Measurements from ENCODE around the gene NOL11. TPM values are rescaled to one million over a fixed set of nuclear protein-coding genes. Genes with fewer than 3 reads are reported as not detected.

Gene NOL11
- total and polyA plus RNA-seq, 4 donors: 6.1 to 32.0 (median 22.4) TPM

DNA sequence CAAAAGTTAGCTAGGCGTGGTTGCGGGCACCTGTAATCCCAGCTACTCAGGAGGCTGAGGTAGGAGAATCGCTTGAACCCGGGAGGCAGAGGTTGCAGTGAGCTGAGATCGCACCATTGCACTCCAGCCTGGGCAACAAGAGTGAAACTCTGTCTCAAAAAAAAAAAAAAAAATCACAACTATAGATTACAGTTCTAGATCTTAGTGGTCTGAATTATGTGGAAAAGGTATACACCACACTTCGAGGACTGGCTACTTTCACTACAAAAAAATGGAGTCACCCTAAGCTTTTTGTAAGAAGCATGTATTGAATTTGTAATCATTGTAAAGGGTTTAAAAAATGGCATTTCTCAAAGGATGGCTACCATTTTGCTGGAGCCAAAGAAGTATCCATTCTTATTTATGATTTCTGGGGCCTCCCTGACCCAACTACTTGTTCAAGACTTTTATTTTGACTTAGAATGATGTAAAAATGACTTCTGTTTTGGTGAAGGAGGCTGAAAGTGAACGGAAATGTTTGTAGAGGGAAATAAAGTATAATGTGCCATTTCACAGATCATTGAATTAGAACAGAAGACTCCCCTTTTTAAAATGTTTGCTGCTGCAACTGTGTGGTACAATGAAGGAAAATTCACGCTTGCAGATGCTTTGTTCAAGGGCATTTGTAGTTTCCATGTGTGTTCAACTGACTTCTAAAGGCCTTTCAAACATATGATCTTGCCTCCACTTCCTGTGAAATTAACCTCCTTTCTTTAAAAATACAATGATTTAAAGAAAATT is 37.1 kb upstream of the NOL11 start:
- ATAC-seq (ENCODE audit: low FRiP score) (no peak), DNase-seq (no peak)
- Histone ChIP-seq H3K9me3 (ENCODE audit: control insufficient read depth, low read length) (no peaks in the 10 kb centered on the region), H3K4me3 (ENCODE audit: low read length in 2 of 2) (no peak overlapping the region), H3K27me3 (ENCODE audit: control insufficient read depth in 1 of 2, insufficient read depth in 2 of 2, low read length in 1 of 2) (no peaks in the 10 kb centered on the region), H3K4me1 (ENCODE audit: control insufficient read depth in 1 of 2, insufficient read depth in 2 of 2, low read length in 2 of 2) (no peaks in the 10 kb centered on the region), H3K36me3 (ENCODE audit: control insufficient read depth in 1 of 2, insufficient read depth in 2 of 2, low read length in 1 of 2) (no peaks in the 10 kb centered on the region), H3K27ac (ENCODE audit: low read depth in 1 of 2, low read length in 2 of 2) (no peak overlapping the region)
- intact Hi-C loops (cut with DNase I): no loop called here
- 94 to 97% methylated on average over 7 to 8 of the region's 8 CpGs for WGBS, 2 donors

DNA sequence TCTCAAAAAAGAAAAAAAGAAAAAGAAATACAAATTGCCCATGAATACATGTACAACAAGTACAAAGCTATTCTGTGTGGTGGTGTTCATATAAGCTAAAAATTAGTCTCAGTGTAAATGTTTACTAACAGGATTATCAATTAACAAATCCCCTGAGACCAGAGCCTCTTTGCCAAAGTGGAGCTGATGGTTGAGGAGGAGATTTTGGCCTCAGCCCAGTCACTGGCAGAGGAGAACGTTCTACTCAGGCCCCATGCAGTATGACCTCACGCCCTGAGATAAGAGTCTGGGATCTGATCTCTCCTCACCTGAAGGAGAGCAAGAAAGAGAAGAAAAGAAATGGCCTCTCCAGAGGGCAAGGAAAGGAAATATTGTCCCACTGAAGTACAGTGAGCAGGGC is 35.5 kb upstream of the NOL11 start:
- 52 to 57% methylated on average over 2 of the region's 2 CpGs for WGBS, 2 donors
- ATAC-seq (ENCODE audit: low FRiP score) (no peak), DNase-seq (no peak)
- Histone ChIP-seq H3K27me3 (ENCODE audit: control insufficient read depth in 1 of 2, insufficient read depth in 2 of 2, low read length in 1 of 2) (no peaks in the 10 kb centered on the region), H3K36me3 (ENCODE audit: control insufficient read depth in 1 of 2, insufficient read depth in 2 of 2, low read length in 1 of 2) (no peaks in the 10 kb centered on the region), H3K4me3 (ENCODE audit: low read length in 2 of 2) (no peak overlapping the region), H3K27ac (ENCODE audit: low read depth in 1 of 2, low read length in 2 of 2) (no peak overlapping the region), H3K9me3 (ENCODE audit: control insufficient read depth, low read length) (no peaks in the 10 kb centered on the region), H3K4me1 (ENCODE audit: control insufficient read depth in 1 of 2, insufficient read depth in 2 of 2, low read length in 2 of 2) (no peaks in the 10 kb centered on the region)
- intact Hi-C loops (cut with DNase I): no loop called here

DNA sequence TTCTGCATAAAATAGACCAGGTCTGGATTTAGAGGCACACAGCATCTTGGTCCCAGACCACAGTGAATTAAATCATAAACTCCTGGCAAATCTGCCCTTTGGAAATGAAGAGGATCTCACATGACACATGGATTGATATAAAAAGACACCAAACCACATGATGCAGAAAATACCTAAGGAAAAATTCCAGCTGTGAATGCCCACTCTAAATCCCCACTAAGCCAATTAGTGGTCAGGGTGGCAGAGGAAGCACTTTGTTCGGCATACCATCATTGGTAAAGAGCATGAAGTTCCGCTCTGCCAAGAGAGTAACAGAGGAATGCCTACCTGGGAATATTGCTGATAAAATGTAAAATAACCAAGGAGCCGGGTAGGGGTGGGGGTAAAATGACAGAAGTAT is 32.4 kb upstream of the NOL11 start:
- no peaks in the 10 kb centered on the region for H3K27me3 ChIP-seq (ENCODE audit: control insufficient read depth in 1 of 2, insufficient read depth in 2 of 2, low read length in 1 of 2)
- no peak overlapping the region for H3K4me3 ChIP-seq (ENCODE audit: low read length in 2 of 2)
- H3K27ac ChIP-seq (ENCODE audit: low read depth in 1 of 2, low read length in 2 of 2): no peak overlapping the region
- H3K9me3 ChIP-seq (ENCODE audit: control insufficient read depth, low read length): no peaks in the 10 kb centered on the region
- H3K36me3 ChIP-seq (ENCODE audit: control insufficient read depth in 1 of 2, insufficient read depth in 2 of 2, low read length in 1 of 2): no peaks in the 10 kb centered on the region
- ATAC-seq (ENCODE audit: low FRiP score) (no peak), DNase-seq (no peak)
- peaks cover 0 to 2% of the 10 kb centered on the region in 2 donors for H3K4me1 ChIP-seq (ENCODE audit: control insufficient read depth in 1 of 2, insufficient read depth in 2 of 2, low read length in 2 of 2)
- 93 to 96% methylated on average over 3 of the region's 3 CpGs for WGBS, 2 donors
- intact Hi-C loops (cut with DNase I): loop anchor here in 1 of 2 donors (5.0 kb wide), 1 partner anchor 308 kb away; the partner anchor contains the start of gene PITPNC1

DNA sequence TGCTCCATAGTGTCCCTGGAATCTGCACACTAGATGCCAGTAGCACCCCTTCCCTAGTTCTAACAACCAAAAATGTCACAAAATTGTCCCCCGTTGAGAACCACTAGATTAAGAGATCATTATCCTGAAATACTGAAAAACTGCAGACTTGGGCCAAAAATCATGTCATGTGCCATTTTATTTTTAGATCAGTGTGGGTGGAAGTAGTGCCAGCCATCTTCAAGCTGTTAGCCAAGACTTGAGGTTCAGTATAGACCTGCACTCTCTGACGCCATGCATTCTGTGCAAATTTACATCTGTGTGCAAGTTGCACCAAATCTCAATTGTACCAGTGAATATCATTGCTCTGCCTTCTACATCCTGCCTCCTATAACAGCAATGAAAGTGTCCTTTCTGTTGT is 31.5 kb upstream of the NOL11 start:
- H3K27me3 ChIP-seq (ENCODE audit: control insufficient read depth in 1 of 2, insufficient read depth in 2 of 2, low read length in 1 of 2): no peaks in the 10 kb centered on the region
- DNase-seq (no peak), ATAC-seq (ENCODE audit: low FRiP score) (no peak)
- intact Hi-C loops (cut with DNase I): loop anchor here in 1 of 2 donors (5.0 kb wide), 1 partner anchor 309 kb away; the partner anchor contains the start of gene PITPNC1
- 7 to 8% methylated on average over 2 of the region's 2 CpGs for WGBS, 2 donors
- H3K9me3 ChIP-seq (ENCODE audit: control insufficient read depth, low read length): no peaks in the 10 kb centered on the region
- H3K4me1 ChIP-seq (ENCODE audit: control insufficient read depth in 1 of 2, insufficient read depth in 2 of 2, low read length in 2 of 2): peaks cover 0 to 2% of the 10 kb centered on the region in 2 donors
- no peak overlapping the region for H3K4me3 ChIP-seq (ENCODE audit: low read length in 2 of 2)
- no peak overlapping the region for H3K27ac ChIP-seq (ENCODE audit: low read depth in 1 of 2, low read length in 2 of 2)
- no peaks in the 10 kb centered on the region for H3K36me3 ChIP-seq (ENCODE audit: control insufficient read depth in 1 of 2, insufficient read depth in 2 of 2, low read length in 1 of 2)

DNA sequence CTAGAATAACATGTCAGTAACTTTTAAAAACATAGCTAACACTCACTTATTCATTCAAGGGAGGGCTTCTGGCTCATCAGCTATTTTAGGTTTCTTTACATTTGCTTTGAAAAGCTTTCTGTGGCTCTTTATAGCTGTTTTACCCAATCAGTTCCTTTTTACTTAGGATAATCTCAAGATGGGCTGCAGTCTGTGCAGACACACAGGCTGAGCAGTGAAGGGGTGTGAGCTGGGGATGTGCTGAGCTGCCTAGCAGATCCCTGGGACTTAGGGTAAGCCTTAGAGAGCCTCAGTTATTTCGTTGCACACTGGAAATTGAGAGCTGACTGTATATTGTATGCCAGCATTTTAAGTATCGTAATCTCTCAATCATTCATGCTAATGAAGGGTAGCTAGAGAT is 30.2 kb upstream of the NOL11 start:
- Histone ChIP-seq H3K9me3 (ENCODE audit: control insufficient read depth, low read length) (no peaks in the 10 kb centered on the region), H3K36me3 (ENCODE audit: control insufficient read depth in 1 of 2, insufficient read depth in 2 of 2, low read length in 1 of 2) (no peaks in the 10 kb centered on the region), H3K4me1 (ENCODE audit: control insufficient read depth in 1 of 2, insufficient read depth in 2 of 2, low read length in 2 of 2) (peaks cover 0 to 2% of the 10 kb centered on the region in 2 donors), H3K4me3 (ENCODE audit: low read length in 2 of 2) (no peak overlapping the region), H3K27me3 (ENCODE audit: control insufficient read depth in 1 of 2, insufficient read depth in 2 of 2, low read length in 1 of 2) (no peaks in the 10 kb centered on the region), H3K27ac (ENCODE audit: low read depth in 1 of 2, low read length in 2 of 2) (no peak overlapping the region)
- DNase-seq (no peak), ATAC-seq (ENCODE audit: low FRiP score) (no peak)
- 89 to 94% methylated on average over 2 of the region's 2 CpGs for WGBS, 2 donors
- intact Hi-C loops (cut with DNase I): loop anchor here in 1 of 2 donors (5.0 kb wide), 1 partner anchor 310 kb away; the partner anchor contains the start of gene PITPNC1

DNA sequence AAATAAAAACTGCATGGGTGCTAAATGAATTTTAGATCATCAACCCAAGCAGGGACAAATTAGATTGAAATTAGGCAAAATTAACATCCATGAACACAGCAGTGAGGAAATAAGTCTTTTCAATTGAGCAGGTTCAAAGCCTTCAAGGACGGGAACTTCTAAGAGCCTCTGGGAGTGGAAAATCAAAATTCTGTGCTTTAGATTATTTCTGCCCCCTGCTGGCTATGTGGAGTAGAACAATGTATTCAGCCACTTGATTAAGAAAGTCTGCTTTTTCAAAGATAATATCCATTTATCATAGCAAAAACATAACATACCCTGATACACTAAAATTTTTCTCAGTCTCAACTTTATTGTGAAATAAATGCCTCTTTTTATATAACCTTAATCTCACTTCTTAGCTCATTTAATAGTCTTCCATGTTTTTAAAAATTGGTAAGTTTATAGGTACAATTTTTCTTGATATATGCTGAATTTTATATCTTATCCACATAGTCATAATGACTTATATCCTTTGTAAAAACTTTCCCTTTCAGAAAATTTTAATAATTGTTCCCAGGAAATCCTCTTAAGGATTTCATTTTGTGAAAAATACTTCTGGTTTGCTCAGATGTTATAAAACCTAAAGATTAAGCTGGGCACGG is 28.1 kb upstream of the NOL11 start:
- intact Hi-C loops (cut with DNase I): loop anchor here (2.0 to 5.0 kb wide), 2 partner anchors 312 to 313 kb away; partner anchors contain the start of gene PITPNC1 (in 2 of the 2)
- no peaks in the 10 kb centered on the region for H3K9me3 ChIP-seq (ENCODE audit: control insufficient read depth, low read length)
- no peak overlapping the region for H3K4me3 ChIP-seq (ENCODE audit: low read length in 2 of 2)
- ATAC-seq (ENCODE audit: low FRiP score) (peak; percentile 76), DNase-seq (no peak)
- no peaks in the 10 kb centered on the region for H3K27me3 ChIP-seq (ENCODE audit: control insufficient read depth in 1 of 2, insufficient read depth in 2 of 2, low read length in 1 of 2)
- no peaks in the 10 kb centered on the region for H3K36me3 ChIP-seq (ENCODE audit: control insufficient read depth in 1 of 2, insufficient read depth in 2 of 2, low read length in 1 of 2)
- H3K27ac ChIP-seq (ENCODE audit: low read depth in 1 of 2, low read length in 2 of 2): no peak overlapping the region
- 38 to 41% methylated on average over 2 of the region's 2 CpGs for WGBS, 2 donors
- peaks cover 0 to 2% of the 10 kb centered on the region in 2 donors for H3K4me1 ChIP-seq (ENCODE audit: control insufficient read depth in 1 of 2, insufficient read depth in 2 of 2, low read length in 2 of 2)

DNA sequence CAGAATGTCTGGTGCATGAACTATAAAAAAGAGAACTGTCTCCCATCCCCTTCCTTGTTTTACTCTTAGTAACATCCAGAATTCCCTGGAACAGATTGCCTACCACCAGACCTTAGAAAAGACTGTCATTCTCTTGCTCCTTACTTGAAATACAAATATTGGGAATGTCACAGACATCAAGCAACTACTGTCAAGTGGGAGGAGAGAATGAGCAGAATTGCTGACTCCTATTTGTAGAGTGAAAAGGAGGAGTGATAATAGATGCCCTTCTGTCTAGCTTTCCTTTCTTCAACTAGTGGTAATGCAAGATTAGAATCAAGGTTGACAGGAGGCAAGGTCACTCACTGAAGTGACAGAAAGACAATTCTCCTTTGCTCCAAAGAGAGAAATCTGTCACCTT is 23.9 kb upstream of the NOL11 start:
- no peak overlapping the region for H3K4me3 ChIP-seq (ENCODE audit: low read length in 2 of 2)
- H3K36me3 ChIP-seq (ENCODE audit: control insufficient read depth in 1 of 2, insufficient read depth in 2 of 2, low read length in 1 of 2): no peaks in the 10 kb centered on the region
- peaks cover 0 to 2% of the 10 kb centered on the region in 2 donors for H3K27me3 ChIP-seq (ENCODE audit: control insufficient read depth in 1 of 2, insufficient read depth in 2 of 2, low read length in 1 of 2)
- ATAC-seq (ENCODE audit: low FRiP score) (no peak), DNase-seq (no peak)
- H3K4me1 ChIP-seq (ENCODE audit: control insufficient read depth in 1 of 2, insufficient read depth in 2 of 2, low read length in 2 of 2): peaks cover 2 to 3% of the 10 kb centered on the region in 2 donors
- intact Hi-C loops (cut with DNase I): no loop called here
- no peaks in the 10 kb centered on the region for H3K9me3 ChIP-seq (ENCODE audit: control insufficient read depth, low read length)
- no peak overlapping the region for H3K27ac ChIP-seq (ENCODE audit: low read depth in 1 of 2, low read length in 2 of 2)

DNA sequence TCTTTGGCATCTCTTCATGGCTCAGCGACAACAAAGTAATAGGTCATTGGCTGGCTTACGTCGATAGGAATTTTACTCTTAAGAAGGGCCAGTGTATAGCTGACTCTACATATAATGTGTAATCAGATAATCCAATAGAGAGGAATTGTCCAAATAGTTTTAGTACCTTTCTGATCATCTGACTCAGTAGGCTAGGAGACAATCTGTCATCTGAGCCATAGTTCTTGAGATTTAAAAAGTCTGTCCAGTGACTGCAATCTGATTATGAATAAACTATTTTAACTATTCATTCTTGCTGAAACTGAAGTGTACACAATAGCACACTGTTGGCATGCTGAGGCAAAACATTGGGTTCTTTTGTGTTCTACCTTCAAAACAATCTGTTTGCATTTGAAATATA is 21.4 kb upstream of the NOL11 start:
- intact Hi-C loops (cut with DNase I): no loop called here
- 7% methylated on average over 3 of the region's 3 CpGs for WGBS, 2 donors
- no peaks in the 10 kb centered on the region for H3K36me3 ChIP-seq (ENCODE audit: control insufficient read depth in 1 of 2, insufficient read depth in 2 of 2, low read length in 1 of 2)
- DNase-seq (no peak), ATAC-seq (ENCODE audit: low FRiP score) (no peak)
- no peaks in the 10 kb centered on the region for H3K9me3 ChIP-seq (ENCODE audit: control insufficient read depth, low read length)
- no peak overlapping the region for H3K4me3 ChIP-seq (ENCODE audit: low read length in 2 of 2)
- H3K27ac ChIP-seq (ENCODE audit: low read depth in 1 of 2, low read length in 2 of 2): no peak overlapping the region
- peaks cover 0 to 5% of the 10 kb centered on the region in 2 donors for H3K4me1 ChIP-seq (ENCODE audit: control insufficient read depth in 1 of 2, insufficient read depth in 2 of 2, low read length in 2 of 2)
- peaks cover 0 to 2% of the 10 kb centered on the region in 2 donors for H3K27me3 ChIP-seq (ENCODE audit: control insufficient read depth in 1 of 2, insufficient read depth in 2 of 2, low read length in 1 of 2)

Data from aorta (tissue), 5 donors.